GM18520 (cell line): ENCODE results near the gene KLHL18.
"Not testable (repeated sequence)": the region's sequence is repeated elsewhere in the genome, so short reads cannot be mapped to it uniquely, and the experiment has no call there.

Experiments used
- ATAC-seq: cut with Tn5 transposase; IDR thresholded peaks from one replicate; pipeline ENCODE4 v1.9.1; 2021; ENCODE audit not compliant: unreplicated experiment

KLHL18 gene

GRCh38 chr3:47273564-47273963, 9.2 kb upstream of the KLHL18 start:
- ATAC-seq = no peak

- no peak for ATAC-seq
Observed at GRCh38 chr3:47274652-47275051, 8.1 kb upstream of the KLHL18 start.

- no peak for ATAC-seq
Observed at GRCh38 chr3:47276558-47276957, 6.2 kb upstream of the KLHL18 start.

- ATAC-seq = no peak
Observed at GRCh38 chr3:47280519-47280918, 2.2 kb upstream of the KLHL18 start.

GRCh38 chr3:47283193-47283537, 421 bp downstream of the KLHL18 start:
- no peak for ATAC-seq

- ATAC-seq = no peak
Observed at GRCh38 chr3:47283591-47284364, 1.0 kb downstream of the KLHL18 start.

GRCh38 chr3:47288966-47289910, 6.5 kb downstream of the KLHL18 start:
- no peak for ATAC-seq

GRCh38 chr3:47291158-47291753, 8.5 kb downstream of the KLHL18 start:
- ATAC-seq = no peak

GRCh38 chr3:47291754-47292420, 9.1 kb downstream of the KLHL18 start:
- peak; percentile 61 for ATAC-seq

GRCh38 chr3:47293822-47294221, 11.1 kb downstream of the KLHL18 start:
- ATAC-seq = no peak

- ATAC-seq = no peak
Observed at GRCh38 chr3:47294392-47294791, 11.6 kb downstream of the KLHL18 start.

GRCh38 chr3:47295322-47295721, 12.6 kb downstream of the KLHL18 start:
- no peak for ATAC-seq

- ATAC-seq = no peak
Observed at GRCh38 chr3:47295976-47296375, 13.2 kb downstream of the KLHL18 start.

GRCh38 chr3:47296562-47297302, 14.0 kb downstream of the KLHL18 start:
- ATAC-seq = no peak

- no peak for ATAC-seq
Observed at GRCh38 chr3:47298439-47298838, 15.7 kb downstream of the KLHL18 start.

- ATAC-seq = no peak
Observed at GRCh38 chr3:47299381-47300318, 16.9 kb downstream of the KLHL18 start.

GRCh38 chr3:47301456-47301855, 18.7 kb downstream of the KLHL18 start:
- ATAC-seq = no peak

GRCh38 chr3:47306022-47306421, 23.3 kb downstream of the KLHL18 start:
- ATAC-seq = no peak

- ATAC-seq = not testable (repeated sequence)
Observed at GRCh38 chr3:47309231-47309630, 26.5 kb downstream of the KLHL18 start.
